Hindlimb muscle (tissue), 1 donor: ENCODE results near the gene ZNF687. TPM values are rescaled to one million over a fixed set of nuclear protein-coding genes. Genes with fewer than 3 reads are reported as not detected.
"Not testable (repeated sequence)": the region's sequence is repeated elsewhere in the genome, so short reads cannot be mapped to it uniquely, and the experiment has no call there.

Source experiments
- DNase-seq: peaks from one replicate; pipeline ENCODE4 v3.0.0-alpha.2; 2013
- polyA plus RNA-seq: library from polyadenylated mRNA; unstranded; fragments of 120-200 nt; gene quantifications from one replicate; pipeline ENCODE4 v1.2.1, GENCODE V29; 2013; ENCODE audit not compliant: insufficient read length

The ZNF687 gene
- polyA plus RNA-seq: 13.5 TPM

- peak; percentile 100 for DNase-seq
Measured at GRCh38 chr1:151281969-151282882, at the start of gene ZNF687. Gene ZNF687 (plus strand): TSS chr1:151282299. CDS start chr1:151286292, 3,993 bp downstream.

DNA sequence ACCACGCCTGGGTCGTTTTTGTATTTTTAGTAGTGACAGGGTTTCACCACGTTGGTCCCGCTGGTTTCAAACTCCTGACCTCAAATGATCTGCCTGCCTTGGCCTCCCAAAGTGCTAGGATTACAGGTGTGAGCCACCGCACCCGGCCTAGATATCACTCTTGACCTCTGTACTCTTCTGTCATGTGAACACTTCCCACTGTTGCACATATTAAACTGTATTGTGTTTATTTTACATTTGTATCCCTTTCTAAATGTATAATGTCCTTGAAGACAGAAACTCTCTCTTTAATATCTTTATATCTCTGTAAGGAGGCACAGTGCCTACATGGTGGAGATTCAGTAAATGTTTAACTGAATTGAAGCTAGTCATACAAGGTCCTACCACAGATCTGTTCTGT, 46.9 kb upstream of the ZNF687 start:
- no peak for DNase-seq

DNA sequence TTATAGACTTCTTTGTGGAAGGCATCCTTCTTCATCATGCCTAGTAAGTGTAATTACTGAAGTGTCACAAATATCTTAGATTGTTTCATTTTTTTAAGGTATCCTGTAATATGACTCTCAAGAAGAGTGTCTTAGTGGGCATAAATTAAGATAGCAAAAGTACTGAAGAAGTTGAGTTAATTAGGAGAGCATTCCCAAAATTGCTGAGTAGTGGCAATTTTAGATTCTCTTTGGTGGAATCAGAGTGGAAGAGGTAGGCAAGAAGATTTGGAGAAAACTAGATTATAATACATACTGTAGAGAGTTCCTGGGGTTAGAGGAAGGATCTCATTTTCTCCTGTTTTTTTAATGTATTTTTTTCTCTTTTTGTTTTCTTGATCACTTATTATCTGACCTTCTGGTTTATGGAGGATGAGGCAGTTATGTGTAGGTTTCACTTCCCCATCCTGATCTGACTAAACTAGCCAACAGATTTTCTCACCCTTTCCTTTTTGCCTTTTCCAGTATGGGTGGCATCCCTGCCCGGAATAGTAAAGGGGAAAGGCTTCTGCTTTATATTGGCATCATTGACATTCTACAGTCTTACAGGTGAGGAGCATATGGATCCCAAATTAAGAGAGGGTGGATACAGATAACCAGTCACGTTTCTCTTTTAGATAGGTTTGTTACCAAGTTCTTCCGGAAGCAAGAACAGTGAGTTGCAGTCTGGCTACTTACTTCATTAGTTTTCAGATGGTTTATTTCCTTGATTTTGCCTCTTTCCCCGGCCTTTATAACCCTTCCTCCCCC, 44.2 kb upstream of the ZNF687 start:
- no peak for DNase-seq

- DNase-seq: no peak
Measured at GRCh38 chr1:151238467-151238739, 43.7 kb upstream of the ZNF687 start.

DNA sequence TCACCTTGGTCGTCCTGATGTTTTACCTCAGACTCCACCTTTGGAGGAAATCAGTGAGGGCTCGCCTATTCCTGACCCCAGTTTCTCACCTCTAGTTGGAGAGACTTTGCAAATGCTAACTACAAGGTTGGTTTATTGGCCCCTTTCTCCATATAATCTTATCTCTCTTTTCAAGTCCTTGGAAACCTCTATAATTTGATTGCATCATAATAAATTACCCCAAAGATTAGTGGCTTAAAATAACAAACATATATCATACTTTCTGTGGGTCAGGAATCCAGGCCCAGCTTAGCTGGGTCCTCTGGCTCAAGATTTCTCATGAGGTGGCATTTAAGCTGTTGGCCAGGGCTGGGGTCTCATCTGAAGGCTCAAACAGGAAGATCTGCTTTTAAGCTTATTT, 39.7 kb upstream of the ZNF687 start:
- DNase-seq: no peak

- no peak for DNase-seq
Measured at GRCh38 chr1:151243683-151244216, 38.3 kb upstream of the ZNF687 start.

- DNase-seq: no peak
Measured at GRCh38 chr1:151246786-151247185, 35.3 kb upstream of the ZNF687 start.

- peak; percentile 58 for DNase-seq
Measured at GRCh38 chr1:151251656-151252470, 30.2 kb upstream of the ZNF687 start.

DNA sequence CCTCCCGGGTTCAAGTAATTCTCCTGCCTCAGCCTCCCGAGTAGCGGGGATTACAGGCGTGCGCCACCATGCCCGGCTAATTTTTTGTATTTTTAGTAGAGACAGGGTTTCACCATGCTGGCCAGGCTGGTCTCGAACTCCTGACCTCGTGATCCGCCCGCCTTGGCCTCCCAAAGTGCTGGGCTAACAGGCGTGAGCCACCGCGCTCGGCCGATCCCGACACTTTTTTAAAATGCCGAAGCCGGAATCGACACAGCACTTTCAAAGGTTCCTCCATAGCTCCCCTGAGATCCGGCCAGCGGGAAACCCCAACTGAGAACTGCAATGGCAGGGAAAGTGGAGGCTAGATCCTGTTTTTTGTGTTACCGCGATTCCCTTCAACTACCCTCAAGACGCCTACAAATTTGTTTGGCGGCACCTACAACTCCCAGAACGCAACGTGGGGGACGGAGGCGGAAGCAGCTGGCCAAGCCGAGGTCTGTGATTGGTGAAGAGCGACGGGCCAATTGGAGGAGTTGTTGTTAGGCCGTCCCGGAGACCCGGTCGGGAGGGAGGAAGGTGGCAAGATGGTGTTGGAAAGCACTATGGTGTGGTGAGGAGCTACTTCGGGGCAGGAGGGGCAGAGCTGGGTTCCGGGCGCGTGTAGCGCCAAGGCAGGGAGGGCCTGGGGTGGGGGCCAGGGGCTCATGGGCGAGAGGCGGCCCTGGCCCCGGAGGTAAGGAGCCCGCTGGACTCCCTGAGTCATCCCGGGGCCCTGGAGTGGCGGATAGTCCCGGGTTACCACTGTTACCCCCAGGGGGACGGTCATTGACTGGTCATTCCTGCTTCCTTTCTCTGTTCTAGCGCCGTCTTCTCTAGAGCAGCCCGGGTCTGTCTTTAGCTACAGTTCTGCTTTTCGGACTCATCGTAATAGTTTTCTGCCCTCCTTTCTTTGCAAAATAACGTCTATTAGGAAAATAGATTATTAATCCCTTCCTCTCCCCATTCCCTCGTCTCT, 27.6 kb upstream of the ZNF687 start, which contains the start of gene PSMD4:
Gene PSMD4 (plus strand): TSS at position 518 of the 997 bp plus-strand sequence. CDS start 49 bp downstream, at position 567.
- peak; percentile 97 for DNase-seq

DNA sequence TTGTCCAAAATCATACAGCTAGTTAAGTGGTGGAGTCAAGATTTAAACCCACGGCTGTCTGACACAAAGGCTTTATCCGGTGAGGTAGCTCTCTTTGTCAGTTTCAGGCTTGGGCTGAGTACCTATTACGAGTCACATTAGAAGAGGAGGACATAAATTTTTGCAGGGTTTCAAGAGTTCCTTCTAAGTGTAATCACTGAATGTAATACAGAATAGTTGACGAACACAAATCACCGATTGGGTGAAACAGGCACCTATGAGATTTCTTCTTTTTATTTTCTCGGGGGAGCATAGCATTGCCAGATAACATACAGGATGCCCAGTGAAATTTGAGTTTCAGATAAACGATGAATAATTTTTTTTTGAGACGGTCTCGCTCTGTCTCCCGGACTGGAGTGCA, 26.7 kb upstream of the ZNF687 start:
- no peak for DNase-seq

GRCh38 chr1:151259351-151259750, 22.7 kb upstream of the ZNF687 start:
- DNase-seq: no peak

- no peak for DNase-seq
Measured at GRCh38 chr1:151265446-151266236, 16.5 kb upstream of the ZNF687 start.

DNA sequence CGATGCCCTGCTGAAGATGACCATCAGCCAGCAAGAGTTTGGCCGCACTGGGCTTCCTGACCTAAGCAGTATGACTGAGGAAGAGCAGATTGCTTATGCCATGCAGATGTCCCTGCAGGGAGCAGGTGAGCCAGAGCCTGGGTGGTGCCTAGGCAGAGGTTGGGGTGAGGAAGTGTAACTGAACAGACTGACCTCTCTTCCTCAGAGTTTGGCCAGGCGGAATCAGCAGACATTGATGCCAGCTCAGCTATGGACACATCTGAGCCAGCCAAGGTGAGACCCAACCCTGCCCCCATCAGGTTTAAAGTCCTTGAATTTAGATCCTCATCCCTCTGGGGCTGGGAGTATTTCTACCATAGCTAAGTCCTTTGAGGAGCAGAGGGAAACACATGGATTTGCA, 15.8 kb upstream of the ZNF687 start:
- DNase-seq: no peak

GRCh38 chr1:151266821-151267220, 15.3 kb upstream of the ZNF687 start:
- DNase-seq: no peak

- DNase-seq: no peak
Measured at GRCh38 chr1:151267760-151268159, 14.3 kb upstream of the ZNF687 start.

GRCh38 chr1:151273924-151274466, 8.1 kb upstream of the ZNF687 start:
- no peak for DNase-seq

DNA sequence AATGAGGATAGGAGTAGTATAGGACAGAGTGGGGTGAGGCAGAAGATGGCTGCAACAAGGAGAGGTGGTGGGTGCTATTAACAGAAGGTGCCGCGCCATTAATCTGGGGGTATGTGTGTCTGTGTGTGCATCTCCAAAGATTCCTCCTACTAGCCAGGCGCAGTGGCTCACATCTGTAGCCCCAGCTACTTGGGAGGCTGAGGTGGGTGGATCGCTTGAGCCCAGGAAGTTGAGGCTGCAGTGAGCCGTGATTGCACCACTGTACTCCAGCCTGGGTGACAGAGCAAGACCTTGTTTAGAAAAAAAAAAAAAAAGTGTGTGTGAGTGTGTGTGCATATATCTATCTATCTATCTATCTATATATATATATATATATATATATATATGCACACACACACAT, 6.8 kb upstream of the ZNF687 start:
- DNase-seq: not testable (repeated sequence)

GRCh38 chr1:151277249-151277648, 4.8 kb upstream of the ZNF687 start:
- DNase-seq: no peak

- DNase-seq: peak; percentile 97
Measured at GRCh38 chr1:151281225-151281968, 702 bp upstream of the ZNF687 start.
